Naive thymus-derived CD4-positive, alpha-beta T cell (primary cell): ENCODE data around the gene PRDM8. TPM values are rescaled to one million over a fixed set of nuclear protein-coding genes. Genes with fewer than 3 reads are reported as not detected.

Experiments used
- ATAC-seq: fragments of 150-1000 bp; cut with Tn5 transposase; 2 replicates; pipeline ENCODE4 v1.10.0; 2021; ENCODE audit warnings: mild to moderate bottlenecking, moderate library complexity
- CTCF ChIA-PET: fragments of 350-600 bp; sonication (Branson Sonifier 250); formaldehyde crosslinking; loops from one replicate; lab custom pipeline; 2021; ENCODE audit warnings: antibody characterized with exemption; lab: Charles Lee
- POLR2A ChIA-PET: fragments of 350-600 bp; sonication (Branson Sonifier 250); formaldehyde crosslinking; loops from one replicate; lab custom pipeline; 2021; ENCODE audit warnings: antibody characterized with exemption, inconsistent platforms; lab: Charles Lee
- DNase-seq, 9 donors: peaks; one replicate each; pipeline versions ENCODE4 v3.0.0 to v3.0.0-alpha.2; 2020 to 2022; ENCODE audit warnings: mixed read lengths in 1 of 9
- H3K27ac ChIP-seq: one replicate; pipeline ENCODE4 v1.7.0; 2013; ENCODE audit warnings: mild to moderate bottlenecking, low read depth, low read length, moderate library complexity
- H3K27me3 ChIP-seq, 2 donors: one replicate each; pipeline ENCODE4 v1.7.0; 2013; ENCODE audit warnings: low read length in 2 of 2, mild to moderate bottlenecking in 2 of 2, moderate library complexity in 2 of 2; ENCODE audit not compliant: control insufficient read depth in 2 of 2, insufficient read depth in 2 of 2
- H3K36me3 ChIP-seq, 3 experiments: 1 replicate in 2 of 3; 2 replicates in 1 of 3; pipeline ENCODE4 v1.7.0; 2013; ENCODE audit warnings: low read length in 3 of 3, mild to moderate bottlenecking in 3 of 3, moderate library complexity in 1 of 3; ENCODE audit not compliant: insufficient read depth in 3 of 3, control insufficient read depth in 2 of 3
- H3K4me1 ChIP-seq, 2 donors: one replicate each; pipeline ENCODE4 v1.7.0; 2013; ENCODE audit warnings: low read length in 2 of 2, mild to moderate bottlenecking in 2 of 2, moderate library complexity in 1 of 2; ENCODE audit not compliant: control insufficient read depth in 2 of 2, insufficient read depth in 2 of 2
- H3K4me3 ChIP-seq: 2 replicates; pipeline ENCODE4 v1.7.0; 2013; ENCODE audit warnings: mild to moderate bottlenecking, low read length
- H3K9me3 ChIP-seq, 3 experiments: 1 replicate in 2 of 3; 2 replicates in 1 of 3; pipeline ENCODE4 v1.7.0; 2013; ENCODE audit warnings: low read length in 3 of 3; ENCODE audit not compliant: control insufficient read depth in 2 of 3
- H3K27ac Mint-ChIP-seq, 9 donors: one replicate each; pipeline ENCODE4 v1.8.0; 2020 to 2022; ENCODE audit warnings: mixed read lengths in 9 of 9, mild to moderate bottlenecking in 8 of 9, moderate library complexity in 5 of 9, inconsistent platforms in 2 of 9
- H3K27me3 Mint-ChIP-seq, 5 donors: one replicate each; pipeline ENCODE4 v1.8.0; 2021 to 2022; ENCODE audit warnings: mixed read lengths in 5 of 5, mild to moderate bottlenecking in 1 of 5
- H3K36me3 Mint-ChIP-seq, 5 donors: one replicate each; pipeline ENCODE4 v1.8.0; 2020 to 2022; ENCODE audit warnings: mixed read lengths in 5 of 5, mild to moderate bottlenecking in 3 of 5, inconsistent platforms in 1 of 5
- H3K4me1 Mint-ChIP-seq, 7 donors: one replicate each; pipeline ENCODE4 v1.8.0; 2020 to 2022; ENCODE audit warnings: mixed read lengths in 7 of 7, mild to moderate bottlenecking in 3 of 7, inconsistent platforms in 1 of 7
- H3K4me3 Mint-ChIP-seq, 10 donors: one replicate each; pipeline ENCODE4 v1.8.0; 2020 to 2022; ENCODE audit warnings: mild to moderate bottlenecking in 10 of 10, mixed read lengths in 10 of 10, moderate library complexity in 6 of 10, inconsistent platforms in 2 of 10
- H3K9me3 Mint-ChIP-seq, 11 donors: one replicate each; pipeline ENCODE4 v1.8.0; 2020 to 2022; ENCODE audit warnings: mixed read lengths in 11 of 11, mild to moderate bottlenecking in 4 of 11, inconsistent platforms in 1 of 11, moderate library complexity in 1 of 11
- intact Hi-C, 2 donors: fragments of 100-400 bp; cut with micrococcal nuclease; formaldehyde crosslinking; loops; one replicate each; pipeline ENCODE4 v1.15.1; 2023
- polyA plus RNA-seq, 2 donors: library from polyadenylated mRNA; unstranded; fragments of 300-500 nt; fragmentation: Illumina TruSeq; gene quantifications; one replicate each; pipeline ENCODE4 v1.2.3, GENCODE V29; 2021
- total RNA-seq, 6 experiments: library from RNA in 5 of 6; stranded (reverse) in 5 of 6; gene quantifications; 1 replicate in 5 of 6; 2 replicates in 1 of 6; pipeline ENCODE4 v1.2.3 and lab custom pipeline; 2021 to 2026

PRDM8 gene
- total and polyA plus RNA-seq, 7 experiments from 2014 or later: 1.3 to 13.7 (median 8.0) TPM

GRCh38 chr4:80179637-80180161, 17.6 kb upstream of the PRDM8 start:
- no peak overlapping the region for H3K4me3 ChIP-seq
- H3K27ac Mint-ChIP-seq: peak overlapping the region in 4 of 9 donors; percentile 16 to 70 (median 41)
- peaks cover 0 to 9% (median 4%) of the 10 kb centered on the region in 3 experiments for H3K9me3 ChIP-seq
- H3K4me1 ChIP-seq: peaks cover 18 to 24% of the 10 kb centered on the region in 2 donors
- no peak overlapping the region for H3K27ac ChIP-seq
- intact Hi-C loops: loop anchor here (5.0 to 10.0 kb wide), 4 partner anchors 172 to 1405 kb away; partner anchors contain the start of gene BMP2K (in 1 of the 2)
- H3K4me3 Mint-ChIP-seq: no peak overlapping the region
- H3K9me3 Mint-ChIP-seq: peaks cover 0 to 33% (median 11%) of the 10 kb centered on the region in 11 donors
- H3K27me3 Mint-ChIP-seq: peaks cover 0 to 2% (median 0%) of the 10 kb centered on the region in 5 donors
- ChIA-PET CTCF (interaction anchor here (0.9 to 8.8 kb wide), 5 partner anchors 9 to 51 kb away, joined by 3 to 154 read pairs (median 4); no protein-coding TSS in a partner anchor), POLR2A (interaction anchor here (0.6 to 8.3 kb wide), 5 partner anchors 8 to 52 kb away, joined by 3 to 95 read pairs (median 5); no protein-coding TSS in a partner anchor)
- peaks cover 17 to 55% (median 47%) of the 10 kb centered on the region in 7 donors for H3K4me1 Mint-ChIP-seq
- H3K27me3 ChIP-seq: no peaks in the 10 kb centered on the region
- ATAC-seq (no peak), DNase-seq (no peak)
- H3K36me3 Mint-ChIP-seq: peaks cover 6 to 51% (median 8%) of the 10 kb centered on the region in 5 donors
- H3K36me3 ChIP-seq: peaks cover 0 to 5% (median 0%) of the 10 kb centered on the region in 3 experiments

GRCh38 chr4:80180743-80181142, 16.6 kb upstream of the PRDM8 start:
- H3K9me3 ChIP-seq: peaks cover 0 to 9% (median 4%) of the 10 kb centered on the region in 3 experiments
- H3K4me3 ChIP-seq: no peak overlapping the region
- H3K4me1 ChIP-seq: peaks cover 23 to 30% of the 10 kb centered on the region in 2 donors
- peaks cover 6 to 49% (median 8%) of the 10 kb centered on the region in 5 donors for H3K36me3 Mint-ChIP-seq
- H3K9me3 Mint-ChIP-seq: peaks cover 0 to 33% (median 11%) of the 10 kb centered on the region in 11 donors
- peak overlapping the region in 8 of 9 donors; percentile 16 to 76 (median 42) for H3K27ac Mint-ChIP-seq
- ChIA-PET POLR2A (interaction anchor here (0.6 to 8.3 kb wide), 6 partner anchors 8 to 62 kb away, joined by 3 to 95 read pairs (median 16); no protein-coding TSS in a partner anchor), CTCF (interaction anchor here (0.7 to 8.8 kb wide), 5 partner anchors 9 to 52 kb away, joined by 4 to 154 read pairs (median 32); no protein-coding TSS in a partner anchor)
- H3K27me3 Mint-ChIP-seq: peaks cover 0 to 10% (median 0%) of the 10 kb centered on the region in 5 donors
- intact Hi-C loops: loop anchor here (5.0 to 10.0 kb wide), 4 partner anchors 173 to 1406 kb away; partner anchors contain the start of gene BMP2K (in 1 of the 2)
- peaks cover 0 to 5% (median 0%) of the 10 kb centered on the region in 3 experiments for H3K36me3 ChIP-seq
- H3K27ac ChIP-seq: no peak overlapping the region
- peaks cover 20 to 54% (median 46%) of the 10 kb centered on the region in 7 donors for H3K4me1 Mint-ChIP-seq
- DNase-seq (no peak), ATAC-seq (no peak)
- peak overlapping the region in 3 of 10 donors; percentile 1 to 45 (median 22) for H3K4me3 Mint-ChIP-seq
- no peaks in the 10 kb centered on the region for H3K27me3 ChIP-seq

GRCh38 chr4:80182237-80182866, 15.0 kb upstream of the PRDM8 start:
- peaks cover 0 to 5% (median 0%) of the 10 kb centered on the region in 3 experiments for H3K36me3 ChIP-seq
- Mint-ChIP-seq H3K4me1 (peaks cover 26 to 56% (median 49%) of the 10 kb centered on the region in 7 donors), H3K9me3 (peaks cover 0 to 27% (median 11%) of the 10 kb centered on the region in 11 donors), H3K36me3 (peaks cover 6 to 39% (median 8%) of the 10 kb centered on the region in 5 donors), H3K4me3 (peak overlapping the region; percentile 26 to 100 (median 85)), H3K27me3 (peaks cover 0 to 26% (median 0%) of the 10 kb centered on the region in 5 donors), H3K27ac (peak overlapping the region; percentile 11 to 98 (median 93))
- no peak overlapping the region for H3K4me3 ChIP-seq
- H3K4me1 ChIP-seq: peaks cover 28 to 34% of the 10 kb centered on the region in 2 donors
- ATAC-seq: peak; percentile 8
- peak overlapping the region; percentile 36 for H3K27ac ChIP-seq
- no peaks in the 10 kb centered on the region for H3K27me3 ChIP-seq
- intact Hi-C loops: loop anchor here (2.0 to 10.0 kb wide), 5 partner anchors 16 to 1408 kb away; partner anchors contain the start of gene BMP2K (in 1 of the 2)
- peak in 2 of 9 donors; percentile 11 to 43 for DNase-seq
- ChIA-PET POLR2A (interaction anchor here (0.9 to 8.3 kb wide), 11 partner anchors 10 to 110 kb away, joined by 3 to 95 read pairs (median 6); partner anchors contain the start of gene ANTXR2), CTCF (interaction anchor here (0.6 to 8.8 kb wide), 11 partner anchors 11 to 353 kb away, joined by 3 to 154 read pairs (median 5); no protein-coding TSS in a partner anchor)
- H3K9me3 ChIP-seq: peaks cover 0 to 9% (median 4%) of the 10 kb centered on the region in 3 experiments

GRCh38 chr4:80183250-80184052, 13.9 kb upstream of the PRDM8 start:
- ATAC-seq: peak; percentile 48
- CTCF ChIA-PET: interaction anchor here (0.9 to 8.8 kb wide), 11 partner anchors 12 to 111 kb away, joined by 3 to 154 read pairs (median 8); partner anchors contain the start of gene ANTXR2
- peak overlapping the region; percentile 11 to 98 (median 92) for H3K27ac Mint-ChIP-seq
- Histone ChIP-seq H3K9me3 (peaks cover 0 to 9% (median 4%) of the 10 kb centered on the region in 3 experiments), H3K36me3 (peaks cover 0 to 5% (median 0%) of the 10 kb centered on the region in 3 experiments), H3K4me3 (peak overlapping the region; percentile 98), H3K27me3 (no peaks in the 10 kb centered on the region), H3K27ac (peak overlapping the region; percentile 84), H3K4me1 (peaks cover 28 to 34% of the 10 kb centered on the region in 2 donors)
- intact Hi-C loops: loop anchor here (1.0 to 10.0 kb wide), 15 partner anchors 10 to 1409 kb away; partner anchors contain the start of genes ANTXR2 (in 2 of the 2), BMP2K (in 1 of the 2) and PAQR3 (in 1 of the 2)
- peaks cover 0 to 34% (median 0%) of the 10 kb centered on the region in 5 donors for H3K27me3 Mint-ChIP-seq
- POLR2A ChIA-PET: interaction anchor here (0.6 to 8.3 kb wide), 14 partner anchors 11 to 111 kb away, joined by 3 to 95 read pairs (median 6); partner anchors contain the start of gene ANTXR2
- H3K4me1 Mint-ChIP-seq: peaks cover 26 to 56% (median 49%) of the 10 kb centered on the region in 7 donors
- H3K9me3 Mint-ChIP-seq: peaks cover 0 to 20% (median 11%) of the 10 kb centered on the region in 11 donors
- peak in 2 of 9 donors; percentile 22 to 42 for DNase-seq
- peaks cover 6 to 32% (median 8%) of the 10 kb centered on the region in 5 donors for H3K36me3 Mint-ChIP-seq
- H3K4me3 Mint-ChIP-seq: peak overlapping the region; percentile 94 to 100 (median 96)

GRCh38 chr4:80184053-80184824, 13.1 kb upstream of the PRDM8 start:
- peaks cover 3 to 27% (median 5%) of the 10 kb centered on the region in 5 donors for H3K36me3 Mint-ChIP-seq
- peak overlapping the region; percentile 94 to 100 (median 96) for H3K4me3 Mint-ChIP-seq
- ChIA-PET POLR2A (interaction anchor here (0.5 to 8.3 kb wide), 15 partner anchors 9 to 1334 kb away, joined by 3 to 95 read pairs (median 4); partner anchors contain the start of gene ANTXR2), CTCF (interaction anchor here (0.9 to 8.8 kb wide), 14 partner anchors 12 to 111 kb away, joined by 3 to 154 read pairs (median 6); partner anchors contain the start of gene ANTXR2)
- H3K27ac ChIP-seq: peak overlapping the region; percentile 84
- peaks cover 0 to 5% (median 2%) of the 10 kb centered on the region in 3 experiments for H3K9me3 ChIP-seq
- DNase-seq: peak; percentile 80 to 97 (median 91)
- intact Hi-C loops: loop anchor here (1.0 to 10.0 kb wide), 14 partner anchors 11 to 1409 kb away; partner anchors contain the start of genes ANTXR2 (in 2 of the 2), BMP2K (in 1 of the 2) and PAQR3 (in 1 of the 2)
- no peaks in the 10 kb centered on the region for H3K27me3 ChIP-seq
- peak overlapping the region; percentile 86 to 98 (median 94) for H3K27ac Mint-ChIP-seq
- peaks cover 0 to 12% (median 7%) of the 10 kb centered on the region in 11 donors for H3K9me3 Mint-ChIP-seq
- peaks cover 0 to 34% (median 0%) of the 10 kb centered on the region in 5 donors for H3K27me3 Mint-ChIP-seq
- peaks cover 26 to 56% (median 49%) of the 10 kb centered on the region in 7 donors for H3K4me1 Mint-ChIP-seq
- H3K4me3 ChIP-seq: peak overlapping the region; percentile 98
- peaks cover 0 to 5% (median 0%) of the 10 kb centered on the region in 3 experiments for H3K36me3 ChIP-seq
- peaks cover 28 to 34% of the 10 kb centered on the region in 2 donors for H3K4me1 ChIP-seq
- ATAC-seq: peak; percentile 96
